ENCODE results near the gene AMY1A.
"Not testable (repeated sequence)": the region's sequence is repeated elsewhere in the genome, so short reads cannot be mapped to it uniquely, and the experiment has no call there.

- not testable (repeated sequence) for TF ChIP-seq CTCF, POLR2A (IDR thresholded peaks at IDR 0.05)
Observed at GRCh38 chr1:103697430-103697829, 41.9 kb downstream of the AMY1A start.
